ENCODE results near the gene SKAP2.

SKAP2 gene

GRCh38 chr7:26759108-26759507 is 105.3 kb downstream of the SKAP2 start:
- DNase-seq (ENCODE audit: low spot score): no peak

GRCh38 chr7:26743205-26743604 is 121.2 kb downstream of the SKAP2 start:
- no peak for DNase-seq (ENCODE audit: low spot score)

GRCh38 chr7:26735976-26736600 is 128.3 kb downstream of the SKAP2 start:
- no peak for DNase-seq (ENCODE audit: low spot score)

GRCh38 chr7:26729150-26729775 is 135.1 kb downstream of the SKAP2 start:
- DNase-seq (ENCODE audit: low spot score): no peak

GRCh38 chr7:26726051-26726450 is 138.3 kb downstream of the SKAP2 start:
- no peak for DNase-seq (ENCODE audit: low spot score)

- DNase-seq (ENCODE audit: low spot score): no peak
Observed at GRCh38 chr7:26724795-26725194, 139.6 kb downstream of the SKAP2 start.

GRCh38 chr7:26723129-26723528 is 141.3 kb downstream of the SKAP2 start:
- no peak for DNase-seq (ENCODE audit: low spot score)

GRCh38 chr7:26721450-26721849 is 142.9 kb downstream of the SKAP2 start:
- DNase-seq (ENCODE audit: low spot score): no peak

GRCh38 chr7:26718063-26718462 is 146.3 kb downstream of the SKAP2 start:
- no peak for DNase-seq (ENCODE audit: low spot score)

GRCh38 chr7:26714438-26714837 is 150.0 kb downstream of the SKAP2 start:
- DNase-seq (ENCODE audit: low spot score): no peak

- no peak for DNase-seq (ENCODE audit: low spot score)
Observed at GRCh38 chr7:26714006-26714405, 150.4 kb downstream of the SKAP2 start.

- DNase-seq (ENCODE audit: low spot score): no peak
Observed at GRCh38 chr7:26709210-26709990, 155.0 kb downstream of the SKAP2 start.

GRCh38 chr7:26705567-26705966 is 158.8 kb downstream of the SKAP2 start:
- DNase-seq (ENCODE audit: low spot score): no peak

- no peak for DNase-seq (ENCODE audit: low spot score)
Observed at GRCh38 chr7:26704786-26705185, 159.6 kb downstream of the SKAP2 start.

- DNase-seq (ENCODE audit: low spot score): no peak
Observed at GRCh38 chr7:26704036-26704435, 160.4 kb downstream of the SKAP2 start.

GRCh38 chr7:26700893-26701292 is 163.5 kb downstream of the SKAP2 start:
- no peak for DNase-seq (ENCODE audit: low spot score)

- no peak for DNase-seq (ENCODE audit: low spot score)
Observed at GRCh38 chr7:26700386-26700785, 164.0 kb downstream of the SKAP2 start.

GRCh38 chr7:26699766-26700165 is 164.6 kb downstream of the SKAP2 start:
- no peak for DNase-seq (ENCODE audit: low spot score)

- no peak for DNase-seq (ENCODE audit: low spot score)
Observed at GRCh38 chr7:26698806-26699205, 165.6 kb downstream of the SKAP2 start.

- no peak for DNase-seq (ENCODE audit: low spot score)
Observed at GRCh38 chr7:26698194-26698593, 166.2 kb downstream of the SKAP2 start.

GRCh38 chr7:26696978-26697377 is 167.4 kb downstream of the SKAP2 start:
- no peak for DNase-seq (ENCODE audit: low spot score)

GRCh38 chr7:26696161-26696560 is 168.2 kb downstream of the SKAP2 start:
- no peak for DNase-seq (ENCODE audit: low spot score)

GRCh38 chr7:26694713-26695112 is 169.7 kb downstream of the SKAP2 start:
- no peak for DNase-seq (ENCODE audit: low spot score)
